Right atrium auricular region (tissue), 2 donors: ENCODE results near the gene CRYGD. TPM values are rescaled to one million over a fixed set of nuclear protein-coding genes. Genes with fewer than 3 reads are reported as not detected.
A peak's percentile ranks its signal among the peaks of the same experiment; 100 is the strongest.

Experiments used
- DNase-seq: peaks from one replicate; pipeline ENCODE4 v3.0.0-alpha.2; 2019; ENCODE audit warnings: low spot score
- H3K27ac ChIP-seq, 2 donors: fragments of 200-600 bp; sonication (generic); 1 replicate in 1 of 2; 2 replicates in 1 of 2; pipeline ENCODE4 v1.5.1; 2016 to 2019
- H3K27me3 ChIP-seq, 2 donors: fragments of 200-600 bp; sonication (generic); one replicate each; pipeline versions ENCODE4 v1.5.1 to v1.6.0; 2017 to 2019
- H3K36me3 ChIP-seq: fragments of 200-600 bp; sonication (generic); one replicate; pipeline ENCODE4 v1.5.1; 2016
- H3K4me1 ChIP-seq, 2 donors: fragments of 200-600 bp; sonication (generic); one replicate each; pipeline versions ENCODE4 v1.5.1 to v1.6.0; 2017 to 2019
- H3K4me3 ChIP-seq, 2 donors: fragments of 200-600 bp; sonication (generic); 1 replicate in 1 of 2; 2 replicates in 1 of 2; pipeline ENCODE4 v1.5.1; 2017 to 2019; ENCODE audit warnings: mild to moderate bottlenecking in 1 of 2, moderate library complexity in 1 of 2
- H3K9me3 ChIP-seq, 2 donors: fragments of 200-600 bp; sonication (generic); one replicate each; pipeline ENCODE4 v1.5.1; 2019
- CTCF ChIP-seq, 2 donors: fragments of 200-600 bp; sonication (generic); IDR thresholded peaks; one replicate each; pipeline ENCODE4 v1.5.1; 2019; ENCODE audit warnings: antibody characterized with exemption in 2 of 2
- total RNA-seq, 2 donors: library from RNA; depleted of rRNA; stranded (reverse); fragments of >200 nt; gene quantifications; one replicate each; pipeline ENCODE4 v1.1.0, GENCODE V29; 2016

CRYGD gene
- total RNA-seq, 2 donors from 2014 or later: not detected

- Histone ChIP-seq H3K27ac (no peak overlapping the region), H3K36me3 (no peaks in the 10 kb centered on the region), H3K9me3 (no peaks in the 10 kb centered on the region), H3K27me3 (no peaks in the 10 kb centered on the region), H3K4me1 (no peaks in the 10 kb centered on the region), H3K4me3 (no peak overlapping the region)
- DNase-seq: no peak
- no peak for TF ChIP-seq CTCF (IDR thresholded peaks at IDR 0.05)
These were observed 40.5 kb downstream of the CRYGD start for GRCh38 chr2:208083807-208084206.

- Histone ChIP-seq H3K9me3 (no peaks in the 10 kb centered on the region), H3K36me3 (no peaks in the 10 kb centered on the region), H3K4me1 (peaks cover 0 to 3% of the 10 kb centered on the region in 2 donors), H3K27ac (no peak overlapping the region), H3K4me3 (no peak overlapping the region), H3K27me3 (no peaks in the 10 kb centered on the region)
- DNase-seq: no peak
- TF ChIP-seq CTCF (IDR thresholded peaks at IDR 0.05): no peak
These were observed 47.0 kb downstream of the CRYGD start for GRCh38 chr2:208077276-208077675.

GRCh38 chr2:208074610-208075356 lies 49.5 kb downstream of the CRYGD start:
- H3K4me1 ChIP-seq: peaks cover 0 to 3% of the 10 kb centered on the region in 2 donors
- H3K27me3 ChIP-seq: no peaks in the 10 kb centered on the region
- H3K27ac ChIP-seq: no peak overlapping the region
- no peak for DNase-seq
- no peak overlapping the region for H3K4me3 ChIP-seq
- H3K36me3 ChIP-seq: no peaks in the 10 kb centered on the region
- TF ChIP-seq CTCF (IDR thresholded peaks at IDR 0.05): no peak
- no peaks in the 10 kb centered on the region for H3K9me3 ChIP-seq

- TF ChIP-seq CTCF (IDR thresholded peaks at IDR 0.05): peak; percentile 77 to 85
- H3K4me3 ChIP-seq: no peak overlapping the region
- no peak overlapping the region for H3K27ac ChIP-seq
- H3K27me3 ChIP-seq: no peaks in the 10 kb centered on the region
- peaks cover 0 to 3% of the 10 kb centered on the region in 2 donors for H3K4me1 ChIP-seq
- H3K36me3 ChIP-seq: no peaks in the 10 kb centered on the region
- no peaks in the 10 kb centered on the region for H3K9me3 ChIP-seq
- peak; percentile 67 for DNase-seq
These were observed 52.0 kb downstream of the CRYGD start for GRCh38 chr2:208072250-208072892.

Other genes with a start within 250 kb of the CRYGD start
- gene PLEKHM3, start 99.0 kb downstream of the CRYGD start, total RNA-seq: 10 to 100 TPM; 14.9 to 20.0 TPM
- gene CRYGC, start 5.3 kb upstream of the CRYGD start, total RNA-seq: not detected
- gene CRYGB, start 21.6 kb upstream of the CRYGD start, total RNA-seq: not detected
- gene CRYGA, start 39.1 kb upstream of the CRYGD start, total RNA-seq: not detected
- not detected for gene C2orf80, start 65.5 kb upstream of the CRYGD start, total RNA-seq
- gene IDH1, start 130.5 kb upstream of the CRYGD start, total RNA-seq: 10 to 100 TPM; 18.6 to 26.6 TPM
- 10 to 100 TPM; 15.8 to 17.8 TPM for gene PIKFYVE, start 141.7 kb upstream of the CRYGD start, total RNA-seq